ENCODE measurements around the gene CACNA1I. TPM values are rescaled to one million over a fixed set of nuclear protein-coding genes. Genes with fewer than 3 reads are reported as not detected.

Gene CACNA1I
- total and polyA plus RNA-seq, 2 experiments from 2014 or later, result 0.42 to 2.4 TPM

DNA sequence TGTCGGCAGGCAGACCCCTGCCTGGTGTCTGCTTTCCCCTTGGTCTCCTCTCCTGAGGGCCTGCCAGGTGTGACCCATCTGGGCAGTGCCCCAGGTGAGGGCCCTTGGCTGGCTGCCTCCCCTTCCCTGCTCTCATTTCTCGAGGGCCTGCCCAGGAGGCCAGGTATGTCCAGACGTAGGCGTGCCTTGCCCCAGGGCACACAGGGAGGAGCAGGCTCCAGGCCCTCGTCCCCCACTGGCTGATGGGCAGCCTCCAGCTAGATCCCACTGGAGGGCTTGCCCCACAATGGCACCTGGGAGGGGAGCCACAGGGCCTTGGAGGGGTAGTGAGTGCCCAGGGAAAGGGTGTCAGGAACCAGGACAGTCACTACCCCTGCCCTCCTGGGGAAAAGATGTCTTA is 95.9 kb downstream of the CACNA1I start (continued):
- TF ChIP-seq, protein P1, sequence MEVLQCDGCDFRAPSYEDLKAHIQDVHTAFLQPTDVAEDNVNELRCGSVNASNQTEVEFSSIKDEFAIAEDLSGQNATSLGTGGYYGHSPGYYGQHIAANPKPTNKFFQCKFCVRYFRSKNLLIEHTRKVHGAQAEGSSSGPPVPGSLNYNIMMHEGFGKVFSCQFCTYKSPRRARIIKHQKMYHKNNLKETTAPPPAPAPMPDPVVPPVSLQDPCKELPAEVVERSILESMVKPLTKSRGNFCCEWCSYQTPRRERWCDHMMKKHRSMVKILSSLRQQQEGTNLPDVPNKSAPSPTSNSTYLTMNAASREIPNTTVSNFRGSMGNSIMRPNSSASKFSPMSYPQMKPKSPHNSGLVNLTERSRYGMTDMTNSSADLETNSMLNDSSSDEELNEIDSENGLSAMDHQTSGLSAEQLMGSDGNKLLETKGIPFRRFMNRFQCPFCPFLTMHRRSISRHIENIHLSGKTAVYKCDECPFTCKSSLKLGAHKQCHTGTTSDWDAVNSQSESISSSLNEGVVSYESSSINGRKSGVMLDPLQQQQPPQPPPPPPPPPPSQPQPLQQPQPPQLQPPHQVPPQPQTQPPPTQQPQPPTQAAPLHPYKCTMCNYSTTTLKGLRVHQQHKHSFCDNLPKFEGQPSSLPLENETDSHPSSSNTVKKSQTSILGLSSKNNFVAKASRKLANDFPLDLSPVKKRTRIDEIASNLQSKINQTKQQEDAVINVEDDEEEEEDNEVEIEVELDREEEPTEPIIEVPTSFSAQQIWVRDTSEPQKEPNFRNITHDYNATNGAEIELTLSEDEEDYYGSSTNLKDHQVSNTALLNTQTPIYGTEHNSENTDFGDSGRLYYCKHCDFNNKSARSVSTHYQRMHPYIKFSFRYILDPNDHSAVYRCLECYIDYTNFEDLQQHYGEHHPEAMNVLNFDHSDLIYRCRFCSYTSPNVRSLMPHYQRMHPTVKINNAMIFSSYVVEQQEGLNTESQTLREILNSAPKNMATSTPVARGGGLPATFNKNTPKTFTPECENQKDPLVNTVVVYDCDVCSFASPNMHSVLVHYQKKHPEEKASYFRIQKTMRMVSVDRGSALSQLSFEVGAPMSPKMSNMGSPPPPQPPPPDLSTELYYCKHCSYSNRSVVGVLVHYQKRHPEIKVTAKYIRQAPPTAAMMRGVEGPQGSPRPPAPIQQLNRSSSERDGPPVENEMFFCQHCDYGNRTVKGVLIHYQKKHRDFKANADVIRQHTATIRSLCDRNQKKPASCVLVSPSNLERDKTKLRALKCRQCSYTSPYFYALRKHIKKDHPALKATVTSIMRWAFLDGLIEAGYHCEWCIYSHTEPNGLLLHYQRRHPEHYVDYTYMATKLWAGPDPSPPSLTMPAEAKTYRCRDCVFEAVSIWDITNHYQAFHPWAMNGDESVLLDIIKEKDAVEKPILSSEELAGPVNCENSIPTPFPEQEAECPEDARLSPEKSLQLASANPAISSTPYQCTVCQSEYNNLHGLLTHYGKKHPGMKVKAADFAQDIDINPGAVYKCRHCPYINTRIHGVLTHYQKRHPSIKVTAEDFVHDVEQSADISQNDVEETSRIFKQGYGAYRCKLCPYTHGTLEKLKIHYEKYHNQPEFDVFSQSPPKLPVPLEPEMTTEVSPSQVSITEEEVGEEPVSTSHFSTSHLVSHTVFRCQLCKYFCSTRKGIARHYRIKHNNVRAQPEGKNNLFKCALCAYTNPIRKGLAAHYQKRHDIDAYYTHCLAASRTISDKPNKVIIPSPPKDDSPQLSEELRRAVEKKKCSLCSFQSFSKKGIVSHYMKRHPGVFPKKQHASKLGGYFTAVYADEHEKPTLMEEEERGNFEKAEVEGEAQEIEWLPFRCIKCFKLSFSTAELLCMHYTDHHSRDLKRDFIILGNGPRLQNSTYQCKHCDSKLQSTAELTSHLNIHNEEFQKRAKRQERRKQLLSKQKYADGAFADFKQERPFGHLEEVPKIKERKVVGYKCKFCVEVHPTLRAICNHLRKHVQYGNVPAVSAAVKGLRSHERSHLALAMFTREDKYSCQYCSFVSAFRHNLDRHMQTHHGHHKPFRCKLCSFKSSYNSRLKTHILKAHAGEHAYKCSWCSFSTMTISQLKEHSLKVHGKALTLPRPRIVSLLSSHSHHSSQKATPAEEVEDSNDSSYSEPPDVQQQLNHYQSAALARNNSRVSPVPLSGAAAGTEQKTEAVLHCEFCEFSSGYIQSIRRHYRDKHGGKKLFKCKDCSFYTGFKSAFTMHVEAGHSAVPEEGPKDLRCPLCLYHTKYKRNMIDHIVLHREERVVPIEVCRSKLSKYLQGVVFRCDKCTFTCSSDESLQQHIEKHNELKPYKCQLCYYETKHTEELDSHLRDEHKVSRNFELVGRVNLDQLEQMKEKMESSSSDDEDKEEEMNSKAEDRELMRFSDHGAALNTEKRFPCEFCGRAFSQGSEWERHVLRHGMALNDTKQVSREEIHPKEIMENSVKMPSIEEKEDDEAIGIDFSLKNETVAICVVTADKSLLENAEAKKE (CRISPR knock-in tag; IDR thresholded peaks at IDR 0.05), result no peak
- TF ChIP-seq, protein P2, sequence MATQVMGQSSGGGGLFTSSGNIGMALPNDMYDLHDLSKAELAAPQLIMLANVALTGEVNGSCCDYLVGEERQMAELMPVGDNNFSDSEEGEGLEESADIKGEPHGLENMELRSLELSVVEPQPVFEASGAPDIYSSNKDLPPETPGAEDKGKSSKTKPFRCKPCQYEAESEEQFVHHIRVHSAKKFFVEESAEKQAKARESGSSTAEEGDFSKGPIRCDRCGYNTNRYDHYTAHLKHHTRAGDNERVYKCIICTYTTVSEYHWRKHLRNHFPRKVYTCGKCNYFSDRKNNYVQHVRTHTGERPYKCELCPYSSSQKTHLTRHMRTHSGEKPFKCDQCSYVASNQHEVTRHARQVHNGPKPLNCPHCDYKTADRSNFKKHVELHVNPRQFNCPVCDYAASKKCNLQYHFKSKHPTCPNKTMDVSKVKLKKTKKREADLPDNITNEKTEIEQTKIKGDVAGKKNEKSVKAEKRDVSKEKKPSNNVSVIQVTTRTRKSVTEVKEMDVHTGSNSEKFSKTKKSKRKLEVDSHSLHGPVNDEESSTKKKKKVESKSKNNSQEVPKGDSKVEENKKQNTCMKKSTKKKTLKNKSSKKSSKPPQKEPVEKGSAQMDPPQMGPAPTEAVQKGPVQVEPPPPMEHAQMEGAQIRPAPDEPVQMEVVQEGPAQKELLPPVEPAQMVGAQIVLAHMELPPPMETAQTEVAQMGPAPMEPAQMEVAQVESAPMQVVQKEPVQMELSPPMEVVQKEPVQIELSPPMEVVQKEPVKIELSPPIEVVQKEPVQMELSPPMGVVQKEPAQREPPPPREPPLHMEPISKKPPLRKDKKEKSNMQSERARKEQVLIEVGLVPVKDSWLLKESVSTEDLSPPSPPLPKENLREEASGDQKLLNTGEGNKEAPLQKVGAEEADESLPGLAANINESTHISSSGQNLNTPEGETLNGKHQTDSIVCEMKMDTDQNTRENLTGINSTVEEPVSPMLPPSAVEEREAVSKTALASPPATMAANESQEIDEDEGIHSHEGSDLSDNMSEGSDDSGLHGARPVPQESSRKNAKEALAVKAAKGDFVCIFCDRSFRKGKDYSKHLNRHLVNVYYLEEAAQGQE (IDR thresholded peaks at IDR 0.05; ENCODE audit: unreplicated experiment), result no peak
- no peak for TF ChIP-seq POLR2AphosphoS5 (IDR thresholded peaks at IDR 0.05; ENCODE audit: low read depth)

DNA sequence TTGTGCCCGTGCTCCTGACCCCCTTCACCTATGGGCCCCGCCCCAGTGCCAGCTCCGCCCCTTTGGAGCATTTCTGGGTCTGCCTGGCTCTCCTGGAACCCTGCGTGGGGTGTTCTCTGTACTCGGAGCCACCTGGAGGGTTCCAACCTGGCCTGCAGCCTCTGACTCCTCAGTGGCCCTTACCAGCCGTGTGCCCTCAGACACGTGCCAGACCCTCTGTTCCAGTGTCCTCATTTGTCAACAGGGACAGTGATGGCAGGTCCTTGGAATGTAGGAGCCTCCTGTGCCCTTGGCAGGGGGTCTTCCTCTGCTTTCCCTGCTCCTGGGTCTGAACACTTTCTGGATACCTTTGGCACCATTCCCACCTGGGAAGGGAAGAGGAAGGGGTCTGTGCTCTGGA is 96.4 kb downstream of the CACNA1I start:
- Histone ChIP-seq H3K4me3 (no peak overlapping the region), H3K9me2 (ENCODE audit: insufficient read depth) (no peaks in the 10 kb centered on the region), H3F3A (replicated peaks; ENCODE audit: low read depth) (no peaks in the 10 kb centered on the region), H3K79me2 (replicated peaks; ENCODE audit: insufficient read depth) (no peaks in the 10 kb centered on the region), H3K27ac (ENCODE audit: low read depth) (no peak overlapping the region), H3K4me1 (ENCODE audit: insufficient read depth) (peaks cover 15% of the 10 kb centered on the region), H3K4me2 (no peak overlapping the region), H2AFZ (no peak overlapping the region), H3K36me3 (ENCODE audit: insufficient read depth) (peaks cover 8% of the 10 kb centered on the region; the same call in 1 of the 2 replicates), H3K27me3 (ENCODE audit: insufficient read depth) (peaks cover 8% of the 10 kb centered on the region), H4K20me1 (replicated peaks; ENCODE audit: insufficient read depth) (no peaks in the 10 kb centered on the region)
- Mint-ChIP-seq H3K27me3 (ENCODE audit: insufficient read depth, low read depth, poor library complexity) (peaks cover 29% of the 10 kb centered on the region), H3K4me1 (peaks cover 20% of the 10 kb centered on the region), H3K27ac (no peak overlapping the region), H3K36me3 (ENCODE audit: low read depth) (peaks cover 16% of the 10 kb centered on the region), H3K9me3 (peaks cover 14% of the 10 kb centered on the region), H3K4me3 (no peak overlapping the region)
- DNase-seq (ENCODE audit: low spot score), result peak; percentile 24
- no peak for ATAC-seq
- TF ChIP-seq EZH2 (IDR thresholded peaks at IDR 0.05; ENCODE audit: low read depth, unreplicated experiment) (no peak), ZNF331 (CRISPR knock-in tag; IDR thresholded peaks at IDR 0.05; ENCODE audit: low read depth) (no peak)
- TF ChIP-seq, protein P2 (IDR thresholded peaks at IDR 0.05; ENCODE audit: unreplicated experiment), result no peak

Measured in GM23338 (cell line).